GM19025 (cell line): Measurements from ENCODE around the gene FAM236D.
"Not testable (repeated sequence)": the region's sequence is repeated elsewhere in the genome, so short reads cannot be mapped to it uniquely, and the experiment has no call there.

Experiments used
- ATAC-seq: cut with Tn5 transposase; IDR thresholded peaks from one replicate; pipeline ENCODE4 v1.9.1; 2021; ENCODE audit warnings: mild to moderate bottlenecking, low read depth, moderate library complexity; ENCODE audit not compliant: unreplicated experiment

Gene FAM236D

GRCh38 chrX:72808110-72808509 is at the start of gene FAM236D:
TSS of gene FAM236D (minus strand) at chrX:72808210. CDS start at chrX:72808110, 100 bp downstream.
- ATAC-seq, result not testable (repeated sequence)

GRCh38 chrX:72837532-72837931 is 29.5 kb upstream of the FAM236D start:
- not testable (repeated sequence) for ATAC-seq

DNA sequence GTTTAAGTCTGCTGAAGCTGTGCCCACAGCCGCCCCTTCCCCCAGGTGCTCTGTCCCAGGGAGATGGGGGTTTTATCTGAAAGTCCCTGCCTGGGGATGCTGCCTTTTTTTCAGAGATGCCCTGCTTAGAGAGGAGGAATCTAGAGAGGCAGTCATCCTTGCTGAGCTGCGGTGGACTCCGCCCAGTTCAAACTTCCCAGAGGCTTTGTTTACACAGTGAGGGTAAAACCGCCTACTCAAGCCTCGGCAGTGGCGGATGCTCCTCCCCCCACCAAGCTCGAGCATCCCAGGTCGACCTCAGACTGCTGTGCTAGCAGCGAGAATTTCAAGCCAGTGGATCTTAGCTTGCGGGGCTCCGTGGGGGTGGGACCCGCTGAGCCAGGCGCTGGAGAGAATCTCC is 22.7 kb upstream of the FAM236D start:
- not testable (repeated sequence) for ATAC-seq

DNA sequence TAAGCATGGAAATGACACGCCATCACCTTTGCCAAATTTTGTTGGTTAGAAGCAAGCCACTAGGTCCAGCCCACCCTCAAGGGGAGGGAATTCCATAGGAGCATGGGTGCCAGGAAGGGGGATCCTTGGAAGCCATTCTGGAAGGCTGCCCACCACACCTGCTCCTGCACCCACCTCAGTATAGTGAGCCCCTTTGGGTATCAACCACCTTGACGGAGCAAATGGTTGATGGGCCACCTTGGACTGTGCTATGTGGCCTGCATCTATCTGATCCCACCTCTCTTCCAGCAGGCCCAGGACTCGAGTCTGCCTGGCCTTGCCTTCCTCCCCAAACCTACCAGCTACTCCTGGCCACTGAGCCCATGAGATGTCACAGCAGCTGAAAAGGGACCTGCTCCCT is 17.6 kb downstream of the FAM236D start:
- ATAC-seq, result not testable (repeated sequence)

GRCh38 chrX:72788142-72788541 is 19.9 kb downstream of the FAM236D start:
- not testable (repeated sequence) for ATAC-seq

GRCh38 chrX:72783964-72784363 is 24.0 kb downstream of the FAM236D start:
- not testable (repeated sequence) for ATAC-seq

- ATAC-seq, result not testable (repeated sequence)
These were observed 24.6 kb downstream of the FAM236D start for GRCh38 chrX:72783365-72783936.

GRCh38 chrX:72782560-72782959 is 25.4 kb downstream of the FAM236D start, which contains the start of gene FAM236B:
TSS of gene FAM236B (minus strand) at chrX:72782660. CDS start at chrX:72782560, 100 bp downstream.
- ATAC-seq, result not testable (repeated sequence)

GRCh38 chrX:72778146-72778545 is 29.9 kb downstream of the FAM236D start:
- not testable (repeated sequence) for ATAC-seq

DNA sequence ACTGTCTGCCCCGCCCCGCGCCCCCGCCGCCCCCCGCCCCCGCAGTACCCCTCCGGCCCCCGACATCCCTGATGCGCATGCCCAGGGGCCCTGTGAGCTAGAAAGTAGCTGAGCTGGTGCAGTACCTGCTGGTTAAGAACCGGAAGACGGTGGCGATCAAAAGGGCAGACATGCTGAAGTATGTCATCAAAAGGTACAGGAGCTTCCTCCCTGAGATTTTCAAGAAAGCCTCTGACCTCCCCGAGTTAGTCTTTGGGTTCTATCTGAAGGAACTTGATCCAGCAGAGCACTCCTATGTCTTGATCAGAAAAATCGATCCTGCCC is 30.6 kb downstream of the FAM236D start:
- ATAC-seq, result not testable (repeated sequence)

DNA sequence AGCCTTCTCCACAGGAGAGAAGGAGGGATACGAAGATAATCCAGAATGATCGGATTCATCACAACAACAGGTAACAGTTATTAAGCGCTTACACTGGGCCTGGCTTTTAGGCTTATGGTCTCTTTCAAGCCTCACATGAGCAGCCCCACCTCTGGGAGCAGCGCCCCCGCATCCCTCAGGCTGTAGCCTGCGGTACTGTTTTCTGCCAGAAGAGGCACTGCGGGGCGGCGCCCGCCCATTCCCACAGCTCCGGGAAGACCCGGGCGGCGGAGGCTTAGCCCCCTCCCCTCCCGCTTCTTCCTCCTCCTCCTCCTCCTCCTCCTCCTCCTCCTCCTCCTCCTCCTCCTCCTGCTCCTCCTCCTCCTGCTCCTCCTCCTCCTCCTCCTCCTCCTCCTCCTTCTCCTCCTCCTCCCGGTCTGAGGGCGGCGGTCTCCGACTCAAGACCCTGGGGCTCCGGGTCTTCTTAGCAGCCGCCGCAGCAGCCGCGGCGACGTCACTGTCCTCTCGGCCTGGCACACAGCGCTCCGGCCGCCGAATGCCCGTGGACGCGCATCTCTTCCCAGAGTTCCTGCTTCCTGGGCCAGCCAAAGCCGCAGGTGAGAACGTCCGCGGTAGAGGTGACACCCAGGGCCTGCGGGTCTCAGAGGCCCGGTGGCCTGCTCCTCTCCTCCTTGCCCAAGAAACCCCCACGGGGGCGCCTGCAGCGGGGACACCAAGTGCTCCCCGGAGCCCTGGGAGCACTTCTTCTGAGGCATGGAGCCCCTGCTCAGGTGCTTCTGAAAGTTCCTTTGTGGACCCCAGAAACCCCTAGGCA is 31.1 kb downstream of the FAM236D start, which contains the start of gene DMRTC1B:
TSS of gene DMRTC1B (plus strand) at position 238 of the 814 bp plus-strand sequence. CDS start 68,246 bp downstream, outside the sequence.
- ATAC-seq, result not testable (repeated sequence)

DNA sequence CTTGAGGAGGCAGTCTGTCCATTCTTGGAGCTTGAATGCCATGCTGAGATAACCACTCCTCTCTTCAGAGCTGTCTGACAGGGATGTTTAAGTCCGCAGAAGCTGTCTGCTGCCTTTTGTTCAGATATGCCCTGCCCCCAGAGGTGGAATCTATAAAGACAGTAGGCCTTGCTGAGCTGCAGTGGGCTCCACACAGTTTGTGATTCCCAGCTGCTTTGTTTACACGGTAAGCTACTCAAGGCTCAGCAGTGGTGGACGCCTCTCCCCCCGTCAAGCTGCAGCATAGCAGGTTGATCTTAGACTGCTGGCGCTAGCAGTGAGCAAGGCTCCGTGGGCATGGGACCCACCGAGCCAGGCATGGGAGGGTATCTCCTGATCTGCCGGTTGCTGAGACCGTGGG is 47.6 kb downstream of the FAM236D start:
- ATAC-seq, result not testable (repeated sequence)
